ENCODE results near the gene BPTF.
"Not testable (repeated sequence)": the region's sequence is repeated elsewhere in the genome, so short reads cannot be mapped to it uniquely, and the experiment has no call there.

GRCh38 chr17:68022547-68022946 is 197.2 kb downstream of the BPTF start:
- TF ChIP-seq EZH2phosphoT487, CTCF, EZH2 (IDR thresholded peaks at IDR 0.05): not testable (repeated sequence)
